IMR-90 (cell line): ENCODE results near the gene HNRNPH3. TPM values are rescaled to one million over a fixed set of nuclear protein-coding genes. Genes with fewer than 3 reads are reported as not detected.

ENCODE experiments used
- ATAC-seq: fragments of 200-7000 bp; cut with Tn5 transposase; 2 replicates; pipeline ENCODE4 v1.9.1; 2020; ENCODE audit warnings: low read depth, mild to moderate bottlenecking, moderate library complexity
- BruUV-seq: library from RNA; stranded (reverse); fragments of 400-500 nt; replicated peaks from 2 replicates; lab custom pipeline; 2021; lab: Mats Ljungman, UMichigan
- CTCF ChIA-PET: fragments of 300-600 bp; formaldehyde crosslinking; extraction: SDS; loops from one replicate; lab custom pipeline; 2021; ENCODE audit warnings: antibody characterized with exemption; lab: Yijun Ruan, JAX
- POLR2A ChIA-PET: fragments of 300-600 bp; sonication (Branson Sonifier 250); formaldehyde crosslinking; loops from one replicate; lab custom pipeline; 2022; ENCODE audit warnings: antibody characterized with exemption; ENCODE audit not compliant: unreplicated experiment; lab: Charles Lee
- DNase-seq: peaks from one replicate; pipeline ENCODE4 v3.0.0; 2013
- H2AFZ ChIP-seq: replicated peaks from 2 replicates; pipeline ENCODE3; 2013; ENCODE audit warnings: low read length, mild to moderate bottlenecking; ENCODE audit not compliant: poor library complexity
- H2AK5ac ChIP-seq: 2 replicates; pipeline ENCODE4 v1.6.1; 2013; ENCODE audit warnings: low read depth, low read length, inconsistent platforms
- H2AK9ac ChIP-seq: replicated peaks from 2 replicates; pipeline ENCODE3; 2013; ENCODE audit warnings: mild to moderate bottlenecking, low read depth, low read length, moderate library complexity; ENCODE audit not compliant: poor library complexity
- H2BK120ac ChIP-seq: 2 replicates; pipeline ENCODE4 v1.6.1; 2013; ENCODE audit warnings: low read depth, low read length, inconsistent platforms
- H2BK15ac ChIP-seq: 3 replicates; pipeline ENCODE4 v1.6.1; 2013; ENCODE audit warnings: low read depth, low read length, inconsistent platforms
- H2BK20ac ChIP-seq: 2 replicates; pipeline ENCODE4 v1.6.1; 2013; ENCODE audit warnings: low read depth, mild to moderate bottlenecking, inconsistent platforms, low read length, moderate library complexity
- H2BK5ac ChIP-seq: 2 replicates; pipeline ENCODE4 v1.6.1; 2013; ENCODE audit warnings: mild to moderate bottlenecking, low read depth, low read length, inconsistent platforms; ENCODE audit not compliant: poor library complexity, severe bottlenecking
- H3K14ac ChIP-seq: replicated peaks from 2 replicates; pipeline ENCODE4 v1.6.1; 2013; ENCODE audit warnings: low read depth, low read length, inconsistent platforms
- H3K18ac ChIP-seq: 2 replicates; pipeline ENCODE4 v1.6.1; 2013; ENCODE audit warnings: low read depth, low read length, control low read depth
- H3K23ac ChIP-seq: 2 replicates; pipeline ENCODE4 v1.6.1; 2013; ENCODE audit warnings: low read depth, low read length, inconsistent platforms
- H3K27ac ChIP-seq: 2 replicates; pipeline ENCODE4 v1.5.1; 2013; ENCODE audit warnings: mild to moderate bottlenecking, control low read depth, low read length; ENCODE audit not compliant: insufficient read depth
- H3K27me3 ChIP-seq: 2 replicates; pipeline ENCODE4 v1.6.1; 2013; ENCODE audit warnings: low read length; ENCODE audit not compliant: control insufficient read depth, insufficient read depth
- H3K36me3 ChIP-seq: 2 replicates; pipeline ENCODE4 v1.6.1; 2013; ENCODE audit warnings: low read length, mixed read lengths; ENCODE audit not compliant: control insufficient read depth, insufficient read depth
- H3K4ac ChIP-seq: 2 replicates; pipeline ENCODE4 v1.6.1; 2013; ENCODE audit warnings: low read depth, low read length, inconsistent platforms
- H3K4me1 ChIP-seq: 2 replicates; pipeline ENCODE4 v1.6.1; 2013; ENCODE audit warnings: low read length, mixed read lengths; ENCODE audit not compliant: control insufficient read depth, insufficient read depth
- H3K4me2 ChIP-seq: 2 replicates; pipeline ENCODE4 v1.6.1; 2013; ENCODE audit warnings: low read depth, mild to moderate bottlenecking, control low read depth, low read length, moderate library complexity
- H3K4me3 ChIP-seq: 2 replicates; pipeline ENCODE4 v1.5.1; 2013; ENCODE audit warnings: low read depth, mild to moderate bottlenecking, control low read depth, low read length, moderate library complexity; ENCODE audit not compliant: insufficient read depth
- H3K56ac ChIP-seq: 2 replicates; pipeline ENCODE4 v1.6.1; 2013; ENCODE audit warnings: low read length, inconsistent platforms; ENCODE audit not compliant: insufficient read depth; ENCODE audit errors: extremely low read depth
- H3K79me1 ChIP-seq, 2 experiments: 2 replicates each; pipeline ENCODE4 v1.6.1; 2013; ENCODE audit warnings: low read length in 2 of 2, inconsistent platforms in 1 of 2, low read depth in 1 of 2
- H3K9ac ChIP-seq: 2 replicates; pipeline ENCODE4 v1.6.1; 2013; ENCODE audit warnings: low read depth, low read length, control low read depth
- H3K9me1 ChIP-seq: 2 replicates; pipeline ENCODE4 v1.6.1; 2013; ENCODE audit warnings: low read length, inconsistent platforms; ENCODE audit not compliant: insufficient read depth
- H3K9me3 ChIP-seq: 2 replicates; pipeline ENCODE4 v1.6.1; 2013; ENCODE audit warnings: low read length; ENCODE audit not compliant: control insufficient read depth, insufficient read depth
- H4K20me1 ChIP-seq: 2 replicates; pipeline ENCODE4 v1.6.1; 2013; ENCODE audit warnings: low read length, inconsistent platforms; ENCODE audit not compliant: insufficient read depth
- H4K5ac ChIP-seq: 2 replicates; pipeline ENCODE4 v1.6.1; 2013; ENCODE audit warnings: mild to moderate bottlenecking, low read depth, low read length, control low read depth
- H4K8ac ChIP-seq, 2 experiments: 2 replicates each; pipeline ENCODE4 v1.6.1; 2013; ENCODE audit warnings: low read depth in 2 of 2, low read length in 2 of 2, control low read depth in 1 of 2, inconsistent platforms in 1 of 2
- H4K91ac ChIP-seq: 2 replicates; pipeline ENCODE4 v1.6.1; 2013; ENCODE audit warnings: low read depth, low read length, inconsistent platforms; ENCODE audit not compliant: insufficient read depth
- CEBPB ChIP-seq: IDR thresholded peaks from 2 replicates; pipeline ENCODE4 v1.6.1; 2012; ENCODE audit warnings: low read depth, low read length, improper control_type of control experiment
- MAZ ChIP-seq: IDR thresholded peaks from 2 replicates; pipeline ENCODE4 v1.6.1; 2012; ENCODE audit warnings: low read depth, mild to moderate bottlenecking, low read length, improper control_type of control experiment, moderate library complexity, borderline replicate concordance
- MXI1 ChIP-seq: IDR thresholded peaks from 2 replicates; pipeline ENCODE4 v1.6.1; 2012; ENCODE audit warnings: low read depth, mild to moderate bottlenecking, low read length, moderate library complexity, borderline replicate concordance
- RAD21 ChIP-seq: IDR thresholded peaks from 2 replicates; pipeline ENCODE4 v1.6.1; 2012; ENCODE audit warnings: low read length, improper control_type of control experiment
- RCOR1 ChIP-seq: IDR thresholded peaks from 2 replicates; pipeline ENCODE4 v1.6.1; 2012; ENCODE audit warnings: mild to moderate bottlenecking, low read length, improper control_type of control experiment; ENCODE audit not compliant: insufficient replicate concordance
- SMC3 ChIP-seq: fragments of 150-350 bp; IDR thresholded peaks from 2 replicates; pipeline ENCODE4 v1.6.1; 2016; ENCODE audit warnings: low read depth, mild to moderate bottlenecking, antibody characterized with exemption, low read length, moderate library complexity
- WGBS, 2 experiments: methylation state at CpG; one replicate each; pipeline versions ENCODE4 v1.1.5 to v1.1.7; 2013; ENCODE audit warnings: missing lambda C conversion rate in 2 of 2; ENCODE audit not compliant: insufficient read length in 1 of 2; ENCODE audit errors: extremely low coverage in 2 of 2; 5-methylcytosine and 5-hydroxymethylcytosine counted together
- dilution Hi-C: fragments of 300-500 bp; cut with HindIII; formaldehyde crosslinking; loops from one replicate; pipeline ENCODE4 v1.14.3; 2018; ENCODE audit warnings: low sequenced_read_pairs; ENCODE audit not compliant: unreplicated experiment
- in situ Hi-C: fragments of 300-500 bp; cut with MboI; formaldehyde crosslinking; loops from 3 replicates; pipeline ENCODE4 v1.14.3; 2019; ENCODE audit warnings: low sequenced_read_pairs, inconsistent platforms, mixed read lengths
- intact Hi-C: fragments of 100-400 bp; cut with micrococcal nuclease; formaldehyde crosslinking; loops from 2 replicates; pipeline ENCODE4 v1.10.0; 2022
- polyA plus RNA-seq, 3 experiments: library from polyadenylated mRNA; depleted of rRNA; stranded (reverse); fragments of >200 nt; gene quantifications; 2 replicates each; pipeline ENCODE4 v1.2.3, GENCODE V29; 2012; ENCODE audit warnings: low replicate concordance in 1 of 3
- total RNA-seq: library from RNA; depleted of rRNA; stranded (reverse); fragments of >200 nt; gene quantifications from 2 replicates; pipeline ENCODE4 v1.2.3, GENCODE V29; 2012
- TF ChIP-seq, protein P1 (sequence below): fragments of 150-350 bp; IDR thresholded peaks from 2 replicates; pipeline ENCODE4 v1.6.1; 2016; ENCODE audit warnings: low read depth, mild to moderate bottlenecking, low read length, moderate library complexity, borderline replicate concordance
- TF ChIP-seq, protein P2 (sequence below): fragments of 150-350 bp; IDR thresholded peaks from 2 replicates; pipeline ENCODE4 v1.6.1; 2017; ENCODE audit warnings: mild to moderate bottlenecking, antibody characterized with exemption, low read length, low read depth
- TF ChIP-seq, protein P3 (sequence below): conservative IDR thresholded peaks from 2 replicates; pipeline ENCODE4 v1.5.1; 2012; ENCODE audit warnings: mild to moderate bottlenecking, low read depth, low read length, improper control_type of control experiment

HNRNPH3 gene
- total and polyA plus RNA-seq, 2 of the 4 experiments (the other 2 are of a cell fraction), result 10.6 to 142 TPM

DNA sequence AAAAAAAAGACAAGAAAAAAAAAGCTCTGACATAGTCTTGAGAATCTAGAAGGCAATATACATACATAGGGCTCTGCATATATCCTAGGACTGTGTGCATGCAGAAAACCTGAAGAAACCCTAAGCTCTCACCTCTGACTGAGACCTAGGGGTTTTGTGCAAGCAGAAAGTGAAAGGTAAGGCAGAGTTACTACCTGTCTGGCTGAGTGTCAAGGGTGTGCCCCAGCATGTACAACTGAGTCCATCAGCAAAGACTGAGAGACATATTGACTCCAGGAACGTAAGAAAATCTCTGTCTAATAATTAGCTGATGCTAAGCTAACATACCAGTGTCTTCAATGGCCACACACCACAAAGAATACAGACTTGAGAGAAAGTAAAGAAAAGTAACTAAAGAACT is 16.3 kb upstream of the HNRNPH3 start:
- Histone ChIP-seq H3K14ac (no peak overlapping the region), H3K4me3 (no peak overlapping the region), H2BK15ac (no peak overlapping the region), H2BK20ac (no peak overlapping the region), H2BK120ac (no peak overlapping the region), H2AFZ (no peak overlapping the region), H3K9me3 (peaks cover 8% of the 10 kb centered on the region), H2AK5ac (no peak overlapping the region), H3K9me1 (no peaks in the 10 kb centered on the region), H3K27me3 (no peaks in the 10 kb centered on the region), H2BK5ac (no peak overlapping the region), H3K4me2 (no peak overlapping the region), H3K4ac (no peak overlapping the region), H2AK9ac (no peak overlapping the region), H3K79me1 (no peaks in the 10 kb centered on the region; a peak in 1 of 4 replicates), H3K27ac (no peak overlapping the region), H4K5ac (no peak overlapping the region), H3K56ac (no peak overlapping the region), H3K4me1 (no peaks in the 10 kb centered on the region), H3K36me3 (no peaks in the 10 kb centered on the region), H3K9ac (no peak overlapping the region), H4K8ac (no peak overlapping the region), H3K18ac (no peak overlapping the region), H4K91ac (no peak overlapping the region), H4K20me1 (no peaks in the 10 kb centered on the region), H3K23ac (no peak overlapping the region)
- POLR2A ChIA-PET, result no interaction called here
- no CpG with 5 or more reads among the region's 1 CpG for WGBS, 2 experiments
- no peak for TF ChIP-seq MAZ
- TF ChIP-seq, protein P1, sequence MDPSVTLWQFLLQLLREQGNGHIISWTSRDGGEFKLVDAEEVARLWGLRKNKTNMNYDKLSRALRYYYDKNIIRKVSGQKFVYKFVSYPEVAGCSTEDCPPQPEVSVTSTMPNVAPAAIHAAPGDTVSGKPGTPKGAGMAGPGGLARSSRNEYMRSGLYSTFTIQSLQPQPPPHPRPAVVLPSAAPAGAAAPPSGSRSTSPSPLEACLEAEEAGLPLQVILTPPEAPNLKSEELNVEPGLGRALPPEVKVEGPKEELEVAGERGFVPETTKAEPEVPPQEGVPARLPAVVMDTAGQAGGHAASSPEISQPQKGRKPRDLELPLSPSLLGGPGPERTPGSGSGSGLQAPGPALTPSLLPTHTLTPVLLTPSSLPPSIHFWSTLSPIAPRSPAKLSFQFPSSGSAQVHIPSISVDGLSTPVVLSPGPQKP, result no peak
- no peak for TF ChIP-seq MXI1
- TF ChIP-seq CEBPB, result no peak
- TF ChIP-seq, protein P2, sequence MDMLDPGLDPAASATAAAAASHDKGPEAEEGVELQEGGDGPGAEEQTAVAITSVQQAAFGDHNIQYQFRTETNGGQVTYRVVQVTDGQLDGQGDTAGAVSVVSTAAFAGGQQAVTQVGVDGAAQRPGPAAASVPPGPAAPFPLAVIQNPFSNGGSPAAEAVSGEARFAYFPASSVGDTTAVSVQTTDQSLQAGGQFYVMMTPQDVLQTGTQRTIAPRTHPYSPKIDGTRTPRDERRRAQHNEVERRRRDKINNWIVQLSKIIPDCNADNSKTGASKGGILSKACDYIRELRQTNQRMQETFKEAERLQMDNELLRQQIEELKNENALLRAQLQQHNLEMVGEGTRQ, result no peak
- no peak for TF ChIP-seq RCOR1
- TF ChIP-seq SMC3, result no peak
- TF ChIP-seq, protein P3, sequence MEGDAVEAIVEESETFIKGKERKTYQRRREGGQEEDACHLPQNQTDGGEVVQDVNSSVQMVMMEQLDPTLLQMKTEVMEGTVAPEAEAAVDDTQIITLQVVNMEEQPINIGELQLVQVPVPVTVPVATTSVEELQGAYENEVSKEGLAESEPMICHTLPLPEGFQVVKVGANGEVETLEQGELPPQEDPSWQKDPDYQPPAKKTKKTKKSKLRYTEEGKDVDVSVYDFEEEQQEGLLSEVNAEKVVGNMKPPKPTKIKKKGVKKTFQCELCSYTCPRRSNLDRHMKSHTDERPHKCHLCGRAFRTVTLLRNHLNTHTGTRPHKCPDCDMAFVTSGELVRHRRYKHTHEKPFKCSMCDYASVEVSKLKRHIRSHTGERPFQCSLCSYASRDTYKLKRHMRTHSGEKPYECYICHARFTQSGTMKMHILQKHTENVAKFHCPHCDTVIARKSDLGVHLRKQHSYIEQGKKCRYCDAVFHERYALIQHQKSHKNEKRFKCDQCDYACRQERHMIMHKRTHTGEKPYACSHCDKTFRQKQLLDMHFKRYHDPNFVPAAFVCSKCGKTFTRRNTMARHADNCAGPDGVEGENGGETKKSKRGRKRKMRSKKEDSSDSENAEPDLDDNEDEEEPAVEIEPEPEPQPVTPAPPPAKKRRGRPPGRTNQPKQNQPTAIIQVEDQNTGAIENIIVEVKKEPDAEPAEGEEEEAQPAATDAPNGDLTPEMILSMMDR, result no peak
- TF ChIP-seq RAD21, result no peak
- intact Hi-C loops (no loop called here), dilution Hi-C loops (no loop called here), in situ Hi-C loops (no loop called here)
- DNase-seq (no peak), ATAC-seq (no peak)
- CTCF ChIA-PET, result interaction anchor here (0.5 kb wide), 1 partner anchor 159 kb away, joined by 3 read pairs; no protein-coding TSS in a partner anchor
- BruUV-seq, result no TSS peak
